ENCODE data around the gene KEAP1. TPM values are rescaled to one million over a fixed set of nuclear protein-coding genes. Genes with fewer than 3 reads are reported as not detected.

Gene KEAP1
- total and polyA plus RNA-seq, 2 of the 8 experiments (the other 6 are each of a cell fraction or from before 2014, with no cell fraction given): 80.6 to 106 TPM

- no peak for FAIRE-seq
- peaks cover 2% of the 10 kb centered on the region; the same call in 1 of the 2 replicates for H3K23me2 ChIP-seq (ENCODE audit: low read depth, low read length)
- no peak overlapping the region for H3K27ac ChIP-seq (ENCODE audit: low read depth, low read length)
- H3K56ac ChIP-seq (replicated peaks; ENCODE audit: insufficient read length, low read depth, low read length): no peak overlapping the region
- H2AFZ ChIP-seq (ENCODE audit: low read length): no peak overlapping the region
- no peak overlapping the region for H2BK15ac ChIP-seq (ENCODE audit: low read length)
- H3K4me2 ChIP-seq (ENCODE audit: insufficient read depth in 1 of 2, low read depth in 2 of 2, low read length in 2 of 2): no peak overlapping the region
- no peaks in the 10 kb centered on the region for H3K79me2 ChIP-seq (ENCODE audit: control insufficient read depth in 1 of 2, insufficient read depth in 2 of 2, low read length in 2 of 2)
- H4K20me1 ChIP-seq (replicated peaks in 1 of 2; ENCODE audit: control insufficient read depth in 1 of 2, insufficient read depth in 2 of 2, low read length in 2 of 2): no peaks in the 10 kb centered on the region
- H4K5ac ChIP-seq (ENCODE audit: insufficient read length, low read depth, low read length): no peak overlapping the region
- H3K23ac ChIP-seq (ENCODE audit: insufficient read length): no peak overlapping the region
- no peak overlapping the region for H3K14ac ChIP-seq (ENCODE audit: insufficient read length)
- 82% methylated on average over 18 of the region's 25 CpGs; no CpG with 5 or more reads in 1 of the 2 experiments for WGBS, 2 experiments (ENCODE audit: extremely low coverage in 1 of 2, insufficient coverage in 1 of 2, insufficient read length in 1 of 2, insufficient replicate concordance in 2 of 2, low coverage in 1 of 2, low lambda C conversion rate in 2 of 2, missing lambda C conversion rate in 1 of 2)
- no peak overlapping the region for H3K18ac ChIP-seq (ENCODE audit: extremely low read depth, low read length)
- no peak overlapping the region for H2AK5ac ChIP-seq (ENCODE audit: low read depth, low read length)
- H4K8ac ChIP-seq (ENCODE audit: extremely low read depth, insufficient read depth, low read length): no peak overlapping the region
- no peak overlapping the region for H3K4ac ChIP-seq (replicated peaks; ENCODE audit: insufficient read length, low read depth, low read length)
- no peak overlapping the region for H2BK120ac ChIP-seq (replicated peaks; ENCODE audit: low read depth, low read length)
- POLR2A ChIA-PET (ENCODE audit: partially characterized antibody): interaction anchor here (0.5 to 0.7 kb wide), 2 partner anchors 9 to 33 kb away, joined by 3 read pairs; no protein-coding TSS in a partner anchor
- H4K91ac ChIP-seq (replicated peaks; ENCODE audit: insufficient read length, low read length): no peak overlapping the region
- no peaks in the 10 kb centered on the region for H3K9me3 ChIP-seq (ENCODE audit: insufficient read depth in 2 of 2, low read depth in 1 of 2, low read length in 1 of 2)
- 0 out of 7 replicates have a peak, but pooled peaks cover 0 to 1% (median 0%) of the 10 kb centered on the region in 4 experiments for H3K27me3 ChIP-seq (replicated peaks in 1 of 4; ENCODE audit: control insufficient read depth in 3 of 4, extremely low read depth in 1 of 4, insufficient read depth in 3 of 4, low read length in 3 of 4)
- DNase-seq (ENCODE audit: low read depth in 1 of 2, low spot score in 2 of 2): peak; percentile 31 to 81
- no peaks in the 10 kb centered on the region for H3K36me3 ChIP-seq (ENCODE audit: control insufficient read depth in 2 of 4, insufficient read depth in 4 of 4, low read length in 3 of 4)
- H2BK12ac ChIP-seq (ENCODE audit: low read depth, low read length): 0 out of 2 replicates have a peak overlapping the region, but pooled peaks have one; percentile 7
- no peak overlapping the region for H3K4me3 ChIP-seq (ENCODE audit: extremely low read depth in 1 of 4, insufficient read depth in 2 of 4, low read depth in 3 of 4, low read length in 4 of 4)
- H3K9ac ChIP-seq (replicated peaks in 1 of 4; ENCODE audit: extremely low read depth in 1 of 4, low read depth in 3 of 4, low read length in 3 of 4): no peak overlapping the region
- CTCF ChIA-PET (ENCODE audit: partially characterized antibody): interaction anchor here (0.5 to 2.9 kb wide), 6 partner anchors 21 to 195 kb away, joined by 3 to 15 read pairs (median 3); no protein-coding TSS in a partner anchor
- no peaks in the 10 kb centered on the region; the same call in 1 of the 2 replicates for H3K79me1 ChIP-seq (ENCODE audit: low read depth, low read length)
- peaks cover 0 to 17% (median 7%) of the 10 kb centered on the region in 4 experiments; a peak in 4 of 7 replicates for H3K4me1 ChIP-seq (replicated peaks in 1 of 4; ENCODE audit: control insufficient read depth in 3 of 4, insufficient read depth in 4 of 4, low read length in 3 of 4)
- H2BK20ac ChIP-seq (ENCODE audit: low read length): no peak overlapping the region
- no peak overlapping the region for H2BK5ac ChIP-seq (ENCODE audit: low read depth, low read length)
- no peak for TF ChIP-seq TBP (IDR thresholded peaks at IDR 0.05; ENCODE audit: low read depth, low read length)
- TF ChIP-seq SP4 (IDR thresholded peaks at IDR 0.05; ENCODE audit: low read length): no peak
- TF ChIP-seq CREB1 (IDR thresholded peaks at IDR 0.05): no peak
- TF ChIP-seq CEBPB (IDR thresholded peaks at IDR 0.05; ENCODE audit: low read depth, low read length): no peak
- no peak for TF ChIP-seq MAFK (IDR thresholded peaks at IDR 0.05; ENCODE audit: low read depth, low read length)
- TF ChIP-seq GTF2F1 (IDR thresholded peaks at IDR 0.05; ENCODE audit: borderline replicate concordance, low read depth, low read length): no peak
- TF ChIP-seq YY1 (IDR thresholded peaks at IDR 0.05; ENCODE audit: low read depth, low read length): no peak
- 0 out of 2 replicates have a peak, but pooled peaks have one; percentile 10 for TF ChIP-seq SP1 (IDR thresholded peaks at IDR 0.05; ENCODE audit: low read depth, low read length)
- TF ChIP-seq HDAC6 (IDR thresholded peaks at IDR 0.05; ENCODE audit: low read depth, low read length): no peak
- no peak for TF ChIP-seq FOSL1 (IDR thresholded peaks at IDR 0.05; ENCODE audit: insufficient read depth, low read depth, low read length)
- TF ChIP-seq BRCA1 (IDR thresholded peaks at IDR 0.05; ENCODE audit: low read depth, low read length): no peak
- no peak for TF ChIP-seq SIX5 (IDR thresholded peaks at IDR 0.05; ENCODE audit: low read depth, low read length)
- TF ChIP-seq E2F6 (IDR thresholded peaks at IDR 0.05): peak; percentile 81
These were observed 52.1 kb downstream of the KEAP1 start for GRCh38 chr19:10450853-10451609.

Measured in H1 (cell line).